ENCODE data around the gene IFT20.
A peak's percentile ranks its signal among the peaks of the same experiment; 100 is the strongest.

IFT20 gene, protein sequence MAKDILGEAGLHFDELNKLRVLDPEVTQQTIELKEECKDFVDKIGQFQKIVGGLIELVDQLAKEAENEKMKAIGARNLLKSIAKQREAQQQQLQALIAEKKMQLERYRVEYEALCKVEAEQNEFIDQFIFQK
- 19.3 to 23.8 reads per million in 2 donors for total RNA-seq

DNA sequence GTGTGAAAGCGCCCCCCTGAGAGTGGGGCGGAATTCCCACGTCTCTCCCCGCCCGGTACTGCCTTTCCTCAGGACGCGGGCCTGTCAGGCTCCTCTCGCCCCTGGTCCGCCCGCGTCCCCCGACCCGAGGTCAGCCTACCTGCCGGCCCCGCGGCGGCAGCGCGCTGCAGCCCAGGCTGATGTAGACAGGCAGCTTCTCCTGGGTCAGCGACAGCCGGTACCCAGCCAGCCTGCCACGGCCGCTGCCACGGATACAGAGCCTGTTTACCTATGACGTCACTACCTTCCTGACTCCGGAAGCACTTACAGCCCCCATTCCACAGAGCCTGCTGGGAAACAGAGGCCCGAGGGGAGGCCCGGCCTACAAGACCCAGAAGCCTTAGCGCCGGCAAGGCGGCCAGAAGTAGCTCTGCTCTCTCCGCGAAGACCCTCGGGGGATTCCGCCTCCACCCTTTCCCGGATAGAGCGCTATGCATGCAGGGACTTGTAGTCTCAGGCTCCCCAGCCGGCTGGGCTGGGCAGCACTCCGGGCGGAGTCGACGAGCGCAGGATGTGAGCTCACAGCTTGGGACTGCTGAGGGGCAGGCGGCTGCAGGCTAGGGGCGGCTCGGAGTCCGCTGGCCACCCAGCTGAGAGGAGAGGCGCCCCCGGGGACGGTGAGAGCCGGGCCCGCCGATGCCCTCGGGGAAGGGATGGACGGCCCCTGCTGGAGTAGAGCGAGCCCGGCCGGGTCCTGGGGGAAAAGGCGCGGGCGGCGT lies at the start of gene IFT20, which contains the start of gene TNFAIP1:
Gene IFT20, minus strand, starts transcription at position 272 of the 758 bp plus-strand sequence. CDS start 3,487 bp downstream, outside the sequence.
Gene TNFAIP1, plus strand, starts transcription at position 561 of the 758 bp plus-strand sequence. CDS start 3,761 bp downstream, outside the sequence.
- peak; percentile 92 for DNase-seq

DNA sequence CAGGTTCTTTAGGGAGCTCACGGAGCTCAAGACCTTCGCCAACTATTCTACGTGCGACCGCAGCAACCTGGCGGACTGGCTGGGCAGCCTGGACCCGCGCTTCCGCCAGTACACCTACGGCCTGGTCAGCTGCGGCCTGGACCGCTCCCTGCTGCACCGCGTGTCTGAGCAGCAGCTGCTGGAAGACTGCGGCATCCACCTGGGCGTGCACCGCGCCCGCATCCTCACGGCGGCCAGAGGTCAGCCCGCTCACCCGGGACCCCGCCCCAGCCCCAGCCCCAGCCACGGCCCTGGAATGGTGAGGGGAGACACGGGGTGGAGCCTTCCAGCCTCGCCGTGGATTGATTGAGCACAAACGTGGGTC lies 49.7 kb upstream of the IFT20 start:
- DNase-seq, result no peak

DNA sequence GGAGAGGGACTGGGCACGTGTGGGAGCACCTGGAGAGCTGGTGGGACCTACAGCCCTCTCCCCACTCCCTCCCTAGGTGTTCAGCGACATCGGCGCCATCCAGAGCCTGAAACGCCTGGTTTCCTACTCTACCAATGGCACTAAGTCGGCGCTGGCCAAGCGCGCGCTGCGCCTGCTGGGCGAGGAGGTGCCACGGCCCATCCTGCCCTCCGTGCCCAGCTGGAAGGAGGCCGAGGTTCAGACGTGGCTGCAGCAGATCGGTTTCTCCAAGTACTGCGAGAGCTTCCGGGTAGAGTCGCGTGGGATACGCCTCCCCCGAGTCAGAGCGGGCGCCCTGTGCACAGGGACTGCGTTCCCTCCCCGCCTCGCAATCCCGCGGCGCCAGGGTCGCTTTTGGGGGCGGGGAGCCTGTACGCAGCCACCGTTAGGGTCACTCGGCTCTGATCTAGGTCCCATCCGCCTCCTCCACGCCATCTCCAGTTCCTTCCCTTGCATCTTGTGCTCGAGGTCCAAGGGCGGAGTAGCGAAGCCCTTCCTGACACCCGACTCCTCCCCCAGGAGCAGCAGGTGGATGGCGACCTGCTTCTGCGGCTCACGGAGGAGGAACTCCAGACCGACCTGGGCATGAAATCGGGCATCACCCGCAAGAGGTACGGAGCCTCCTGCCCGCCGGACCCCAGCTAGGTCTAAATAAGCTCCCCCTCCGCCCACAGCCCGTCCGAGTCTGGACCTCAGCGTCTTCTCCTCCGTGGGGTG lies 49.2 kb upstream of the IFT20 start:
- DNase-seq, result peak; percentile 47

DNA sequence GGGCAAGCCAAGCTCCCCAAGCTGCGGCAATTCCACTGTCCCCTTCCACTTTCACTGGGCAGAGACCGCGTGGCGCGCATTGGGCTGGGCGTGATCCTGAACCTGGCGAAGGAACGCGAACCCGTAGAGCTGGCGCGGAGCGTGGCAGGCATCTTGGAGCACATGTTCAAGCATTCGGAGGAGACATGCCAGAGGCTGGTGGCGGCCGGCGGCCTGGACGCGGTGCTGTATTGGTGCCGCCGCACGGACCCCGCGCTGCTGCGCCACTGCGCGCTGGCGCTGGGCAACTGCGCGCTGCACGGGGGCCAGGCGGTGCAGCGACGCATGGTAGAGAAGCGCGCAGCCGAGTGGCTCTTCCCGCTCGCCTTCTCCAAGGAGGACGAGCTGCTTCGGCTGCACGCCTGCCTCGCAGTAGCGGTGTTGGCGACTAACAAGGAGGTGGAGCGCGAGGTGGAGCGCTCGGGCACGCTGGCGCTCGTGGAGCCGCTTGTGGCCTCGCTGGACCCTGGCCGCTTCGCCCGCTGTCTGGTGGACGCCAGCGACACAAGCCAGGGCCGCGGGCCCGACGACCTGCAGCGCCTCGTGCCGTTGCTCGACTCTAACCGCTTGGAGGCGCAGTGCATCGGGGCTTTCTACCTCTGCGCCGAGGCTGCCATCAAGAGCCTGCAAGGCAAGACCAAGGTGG lies 46.0 kb upstream of the IFT20 start:
- DNase-seq, result no peak

DNA sequence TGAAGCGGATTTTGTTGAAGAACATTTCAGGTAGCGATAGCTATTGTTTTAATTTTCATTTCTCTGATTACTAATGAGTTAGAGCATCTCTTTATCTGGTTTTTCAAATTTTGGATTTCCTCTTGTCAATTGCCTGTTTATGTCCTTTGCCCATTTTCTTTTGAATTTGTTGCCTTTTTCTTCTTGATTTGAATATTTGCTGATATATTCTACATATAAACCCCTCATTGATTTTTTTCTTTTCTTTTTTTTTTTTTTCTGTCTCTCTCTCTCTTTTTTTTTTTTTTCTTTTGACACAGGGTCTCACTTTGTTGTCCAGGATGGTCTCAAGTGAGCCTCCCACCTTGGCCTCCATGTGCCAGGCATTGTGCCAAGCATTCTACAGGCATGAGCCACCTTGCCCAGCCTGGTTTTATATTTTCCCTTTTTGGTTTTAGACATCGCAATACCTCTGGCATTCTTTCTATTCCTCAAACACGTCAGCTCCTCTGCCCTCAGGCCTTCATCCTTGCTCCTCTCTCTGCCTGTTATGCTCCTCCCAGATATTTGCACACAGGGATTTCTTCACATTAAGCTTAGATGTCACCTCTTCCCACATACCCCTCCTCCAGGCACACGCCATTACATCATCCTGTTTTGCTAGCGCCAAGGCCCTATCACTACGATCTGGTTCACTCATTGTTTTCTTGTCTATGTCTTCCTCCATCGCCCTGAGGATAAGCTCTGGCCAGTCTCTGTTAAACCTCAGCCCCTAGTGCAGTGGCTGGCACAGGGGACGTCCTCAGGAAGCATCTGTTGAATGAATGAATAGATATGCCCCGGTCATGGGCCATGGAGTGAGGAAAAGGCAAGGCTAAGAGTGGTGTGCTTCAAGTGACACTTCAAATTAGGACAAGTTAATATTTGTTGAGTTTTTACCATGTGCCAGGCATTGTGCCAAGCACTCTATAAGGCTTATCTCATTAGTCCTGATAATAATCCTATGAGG lies 44.8 kb upstream of the IFT20 start:
- no peak for DNase-seq

DNA sequence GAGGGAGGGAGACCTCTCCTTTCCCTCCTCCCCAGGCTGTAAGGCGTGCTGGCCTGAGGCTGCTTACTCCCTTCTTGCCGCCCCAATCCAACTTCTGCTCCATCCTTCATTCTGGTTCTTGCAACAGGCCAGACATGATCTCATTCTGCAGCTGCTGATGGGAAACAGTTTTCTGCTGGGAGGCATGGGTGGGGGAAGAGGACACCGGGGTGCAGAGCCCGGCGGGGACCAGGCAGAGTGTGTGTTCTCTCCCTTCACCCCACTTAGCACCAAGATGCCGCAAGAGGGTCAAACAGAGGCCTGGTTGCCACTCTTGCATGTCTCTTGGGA lies 37.6 kb upstream of the IFT20 start:
- DNase-seq, result no peak

DNA sequence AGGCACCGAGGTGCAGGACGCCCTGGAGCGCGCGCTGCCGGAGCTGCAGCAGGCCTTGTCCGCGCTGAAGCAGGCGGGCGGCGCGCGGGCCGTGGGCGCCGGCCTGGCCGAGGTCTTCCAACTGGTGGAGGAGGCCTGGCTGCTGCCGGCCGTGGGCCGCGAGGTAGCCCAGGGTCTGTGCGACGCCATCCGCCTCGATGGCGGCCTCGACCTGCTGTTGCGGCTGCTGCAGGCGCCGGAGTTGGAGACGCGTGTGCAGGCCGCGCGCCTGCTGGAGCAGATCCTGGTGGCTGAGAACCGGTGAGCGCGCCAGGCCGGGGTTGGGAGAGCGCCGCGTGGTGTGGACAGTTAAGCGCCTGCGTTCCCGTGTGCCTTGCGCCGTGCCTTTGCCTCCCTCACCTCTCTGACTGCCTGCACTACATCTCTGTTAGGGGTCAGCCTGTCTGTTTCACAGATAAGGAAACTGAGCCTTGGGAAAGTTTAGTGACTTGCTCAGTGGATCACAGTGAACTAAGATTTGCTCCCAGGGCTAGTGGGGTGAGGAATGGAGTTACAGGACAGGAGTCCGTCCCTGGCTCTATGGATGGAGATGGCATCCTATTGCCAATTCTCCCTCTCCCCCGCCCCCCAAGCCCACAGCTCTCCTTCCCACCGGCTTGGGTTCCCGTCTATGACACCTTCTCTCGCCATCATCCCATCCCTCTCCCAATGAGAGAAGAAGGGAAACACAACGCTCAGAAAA lies 37.1 kb upstream of the IFT20 start:
- no peak for DNase-seq

DNA sequence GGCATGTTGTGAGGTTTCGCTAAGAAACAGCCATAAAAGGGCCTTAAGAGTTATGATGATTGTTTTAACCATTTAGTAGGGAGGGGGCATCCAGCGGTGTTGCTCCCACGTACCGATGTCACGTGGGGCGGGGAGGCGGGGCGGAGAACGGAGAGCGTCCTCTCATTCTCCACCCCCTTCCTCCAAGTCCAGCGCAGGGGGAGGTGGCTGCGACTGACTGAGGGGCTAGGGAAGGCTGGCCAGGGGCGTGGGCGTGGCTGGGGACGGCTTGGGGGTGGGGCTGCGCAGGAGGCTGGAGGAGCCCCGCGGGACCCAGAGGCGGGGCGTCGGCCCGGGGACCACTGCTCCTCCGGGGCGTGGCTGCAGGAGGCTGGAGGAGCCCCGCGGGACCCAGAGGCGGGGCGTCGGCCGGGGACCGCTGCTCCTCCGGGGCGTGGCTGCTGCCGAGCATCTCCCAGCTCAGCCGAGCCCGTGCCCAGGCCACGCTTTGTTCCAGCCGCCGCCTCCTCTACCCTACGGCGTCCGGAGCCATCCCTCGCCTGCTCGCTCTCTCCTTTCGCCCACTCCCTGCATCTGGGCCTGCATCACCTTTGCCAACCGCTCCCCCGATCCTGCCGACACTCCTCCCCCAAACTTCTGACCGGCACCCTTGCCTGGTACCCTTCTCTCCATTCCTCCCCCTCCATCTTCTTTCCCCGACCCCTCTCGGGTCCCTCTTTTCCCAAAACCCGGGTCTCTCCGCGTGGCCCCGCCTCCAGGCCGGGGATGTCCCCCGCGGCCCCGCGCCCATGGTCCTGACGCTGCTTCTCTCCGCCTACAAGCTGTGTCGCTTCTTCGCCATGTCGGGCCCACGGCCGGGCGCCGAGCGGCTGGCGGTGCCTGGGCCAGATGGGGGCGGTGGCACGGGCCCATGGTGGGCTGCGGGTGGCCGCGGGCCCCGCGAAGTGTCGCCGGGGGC lies 36.3 kb upstream of the IFT20 start, which contains the start of gene SARM1:
Gene SARM1, plus strand, starts transcription at position 450 of the 958 bp plus-strand sequence. Its CDS starts 339 bp downstream, at position 789.
- peak; percentile 68 for DNase-seq

DNA sequence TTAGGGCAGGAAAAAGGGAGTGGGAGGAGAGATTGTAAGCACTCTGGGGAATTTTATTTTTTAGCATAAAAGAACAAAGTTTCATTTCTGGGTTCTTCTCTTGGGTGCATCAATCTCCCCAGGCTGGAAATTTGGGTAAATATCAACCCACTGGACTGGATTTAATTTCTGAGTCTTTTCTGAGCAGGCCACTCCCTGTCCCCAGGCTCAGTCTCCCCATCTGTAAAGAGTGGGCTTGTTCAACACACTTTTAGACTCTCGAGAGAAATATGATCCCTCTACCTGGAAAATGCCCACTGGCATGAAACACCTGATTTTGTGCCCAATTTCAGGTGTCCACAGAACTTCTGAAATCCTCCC lies 35.5 kb upstream of the IFT20 start:
- DNase-seq, result no peak

DNA sequence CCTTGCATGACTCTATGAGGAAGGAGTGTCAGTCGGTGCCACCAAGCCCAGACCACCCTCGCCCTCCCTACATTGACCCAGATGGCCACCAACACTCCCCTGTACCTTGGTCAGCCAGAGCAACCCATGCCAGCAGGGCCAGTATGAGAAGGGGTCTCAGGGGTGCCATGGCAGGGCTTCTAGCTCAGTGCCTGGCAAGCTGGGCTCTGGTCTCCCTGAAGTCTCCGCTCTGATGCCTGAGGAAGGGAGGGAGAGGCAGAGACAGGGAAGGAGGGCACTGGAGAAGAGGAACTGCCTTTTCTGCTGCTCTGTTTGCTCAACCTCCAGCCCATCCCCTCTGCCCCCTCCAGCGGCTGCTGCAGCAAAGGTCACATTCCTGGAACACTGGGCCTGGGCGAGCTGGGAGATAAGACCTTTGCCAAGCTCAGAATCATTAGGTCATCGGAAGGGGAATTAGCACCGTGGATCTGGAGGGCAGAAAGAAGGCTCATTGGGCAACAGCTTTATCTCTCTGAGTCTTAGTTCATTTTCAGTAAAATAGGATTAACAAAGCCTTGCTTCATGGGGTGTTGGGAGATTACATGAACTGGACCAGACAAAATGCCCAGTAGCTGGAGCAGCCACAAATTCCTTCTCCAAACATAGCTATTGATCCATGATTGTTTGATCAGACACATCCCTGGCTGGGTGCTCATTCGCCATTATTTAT lies 34.9 kb upstream of the IFT20 start, which contains the start of gene VTN:
Gene VTN, minus strand, starts transcription at position 273 of the 709 bp plus-strand sequence. Its CDS starts 104 bp downstream, at position 169.
- DNase-seq, result no peak

DNA sequence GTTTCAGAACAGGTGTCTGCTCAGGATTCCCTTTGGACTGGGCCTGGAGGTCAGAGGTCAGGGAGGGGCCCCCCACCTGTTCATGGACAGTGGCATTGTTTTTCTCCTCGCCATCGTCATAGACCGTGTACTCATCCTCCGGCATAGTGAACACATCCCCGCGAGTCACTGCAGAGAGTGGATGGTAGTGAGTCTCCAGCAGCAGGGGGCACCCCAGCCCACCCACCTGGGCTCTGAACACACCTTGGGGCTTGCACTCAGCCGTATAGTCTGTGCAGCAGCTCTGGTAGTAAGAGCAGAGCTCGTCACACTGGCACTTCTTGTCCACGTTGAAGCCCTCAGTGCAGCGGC lies 34.4 kb upstream of the IFT20 start:
- DNase-seq, result no peak

DNA sequence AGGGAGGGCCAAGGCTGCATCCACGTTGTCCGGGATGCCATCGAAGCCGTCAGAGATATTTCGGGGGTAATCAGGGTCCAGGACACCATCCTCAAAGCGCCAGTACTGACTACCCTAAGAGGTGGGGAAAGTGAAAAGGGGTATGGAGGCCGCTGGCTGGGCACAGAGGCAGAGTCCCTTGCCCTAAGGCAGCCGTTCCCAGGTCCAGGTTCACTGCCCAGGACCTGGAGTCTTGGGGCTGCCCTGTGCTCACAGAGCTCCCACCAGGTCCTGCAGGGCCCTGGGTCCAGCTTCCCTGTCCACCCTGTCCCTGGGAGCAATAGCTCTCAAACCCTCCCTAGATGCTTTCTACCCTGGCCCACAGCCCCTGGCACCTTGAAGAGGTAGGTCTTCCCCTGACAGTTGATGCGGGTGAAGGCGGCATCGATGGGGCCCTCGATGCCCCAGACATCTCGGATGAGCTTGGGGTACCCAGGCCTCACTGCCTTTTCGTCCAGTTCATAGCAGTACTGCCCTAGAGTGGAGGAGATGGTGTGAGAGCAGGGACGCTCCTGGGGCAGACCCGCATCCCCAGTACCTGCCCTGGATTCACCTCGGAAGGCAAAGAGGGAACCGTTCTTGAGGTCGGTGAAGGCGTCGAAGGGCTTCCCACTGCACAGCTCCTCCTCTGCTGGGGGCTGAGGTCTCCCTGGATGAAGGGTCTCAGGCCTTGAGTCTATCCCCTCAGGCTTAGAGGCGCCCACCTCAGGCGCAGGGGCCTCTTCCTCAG lies 33.8 kb upstream of the IFT20 start:
- no peak for DNase-seq

DNA sequence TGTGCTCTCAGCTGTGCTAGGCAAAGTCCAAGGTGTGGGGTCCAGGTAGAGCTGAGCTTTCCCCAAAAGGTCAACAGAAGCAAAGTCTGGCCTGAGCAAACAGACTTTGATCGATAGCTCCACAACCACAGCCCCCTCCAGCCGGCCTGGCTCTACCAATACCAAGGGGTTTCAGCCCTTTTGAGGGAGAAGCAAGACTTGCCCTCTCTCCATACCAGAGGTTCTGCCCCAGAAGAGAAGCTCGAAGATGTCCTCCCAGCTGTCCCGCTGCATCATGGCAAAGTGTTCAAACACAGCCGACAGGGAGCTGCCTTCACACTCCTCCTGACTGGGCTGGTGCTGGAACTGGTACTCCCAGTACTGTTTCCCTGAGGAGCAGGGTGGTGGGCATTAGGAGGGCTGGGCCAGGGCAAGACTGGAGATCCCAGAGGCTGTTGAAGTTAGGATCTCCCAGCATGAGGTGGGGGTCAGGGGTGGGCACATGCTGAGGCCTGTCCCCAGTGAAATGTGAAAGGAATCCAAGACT lies 33.1 kb upstream of the IFT20 start:
- DNase-seq, result no peak

DNA sequence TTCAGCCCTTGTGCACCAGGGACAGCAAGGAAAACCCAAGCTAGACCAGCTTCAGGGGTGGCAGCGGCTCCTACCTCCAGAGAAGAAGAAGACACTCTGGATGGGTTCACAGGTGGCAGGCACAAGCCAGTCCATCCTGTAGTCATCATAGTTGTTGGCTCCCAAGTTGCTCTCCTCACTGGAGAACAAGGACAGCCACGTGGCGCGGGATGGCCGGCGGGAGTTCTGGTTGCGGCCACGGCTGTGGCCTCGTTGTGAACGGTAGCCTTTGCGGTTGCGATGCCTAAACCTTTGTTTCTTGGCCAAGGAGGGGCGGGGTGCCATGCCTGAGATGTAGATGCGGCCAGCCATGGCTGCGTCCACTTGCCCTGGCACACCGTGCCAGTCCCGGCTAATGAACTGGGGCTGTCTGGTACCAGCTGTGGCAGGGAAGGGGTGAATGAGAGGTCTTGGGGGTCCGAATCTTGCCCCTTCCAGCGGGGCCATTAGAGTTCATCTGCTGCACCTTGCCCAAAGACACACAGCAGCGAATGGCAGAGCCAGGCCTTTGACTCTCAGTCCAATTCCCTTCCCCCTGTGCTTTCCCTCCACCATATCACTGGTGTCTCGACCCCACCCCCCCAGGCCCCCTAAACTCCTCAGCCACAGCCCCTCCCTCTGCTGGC lies 32.5 kb upstream of the IFT20 start:
- no peak for DNase-seq

DNA sequence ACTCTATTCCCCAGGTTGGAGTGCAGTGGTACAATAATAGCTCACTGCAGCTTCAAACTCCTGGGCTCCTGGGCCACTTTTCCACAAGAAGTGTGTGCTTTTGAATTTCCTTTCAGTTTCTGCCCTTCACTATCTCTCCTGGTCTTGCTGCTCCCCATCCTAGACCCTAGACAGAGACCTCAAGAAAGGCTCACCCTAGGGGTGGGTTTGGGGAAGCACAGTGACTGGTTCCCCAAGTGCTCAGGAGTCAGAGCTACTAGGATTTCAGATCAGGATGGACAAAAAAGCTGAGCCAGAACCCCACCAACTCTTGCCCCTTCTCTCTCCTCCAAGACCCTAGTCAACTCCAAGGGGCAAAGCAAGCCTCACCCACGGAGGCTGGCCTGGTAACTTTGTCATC lies 31.3 kb upstream of the IFT20 start:
- no peak for DNase-seq

DNA sequence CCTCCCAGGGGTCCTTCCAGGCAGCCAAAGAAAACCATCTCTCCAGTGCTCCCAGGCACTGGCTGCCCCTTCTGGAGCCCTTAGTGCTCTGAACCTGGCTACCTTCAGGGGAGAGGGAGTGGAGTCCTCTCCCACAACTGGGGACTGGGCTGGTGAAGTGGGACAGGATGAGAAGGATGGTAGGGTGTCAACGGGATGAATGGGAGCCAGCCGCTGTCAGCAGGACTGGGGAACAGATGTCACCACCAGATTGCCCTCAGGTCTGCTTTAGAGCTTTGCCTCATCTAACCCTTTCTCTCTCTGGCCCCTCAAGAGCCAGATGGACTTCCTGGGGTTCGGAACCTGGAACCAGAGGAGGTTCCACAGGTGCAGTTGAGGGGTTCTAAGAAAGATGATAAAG lies 30.2 kb upstream of the IFT20 start:
- DNase-seq, result no peak

DNA sequence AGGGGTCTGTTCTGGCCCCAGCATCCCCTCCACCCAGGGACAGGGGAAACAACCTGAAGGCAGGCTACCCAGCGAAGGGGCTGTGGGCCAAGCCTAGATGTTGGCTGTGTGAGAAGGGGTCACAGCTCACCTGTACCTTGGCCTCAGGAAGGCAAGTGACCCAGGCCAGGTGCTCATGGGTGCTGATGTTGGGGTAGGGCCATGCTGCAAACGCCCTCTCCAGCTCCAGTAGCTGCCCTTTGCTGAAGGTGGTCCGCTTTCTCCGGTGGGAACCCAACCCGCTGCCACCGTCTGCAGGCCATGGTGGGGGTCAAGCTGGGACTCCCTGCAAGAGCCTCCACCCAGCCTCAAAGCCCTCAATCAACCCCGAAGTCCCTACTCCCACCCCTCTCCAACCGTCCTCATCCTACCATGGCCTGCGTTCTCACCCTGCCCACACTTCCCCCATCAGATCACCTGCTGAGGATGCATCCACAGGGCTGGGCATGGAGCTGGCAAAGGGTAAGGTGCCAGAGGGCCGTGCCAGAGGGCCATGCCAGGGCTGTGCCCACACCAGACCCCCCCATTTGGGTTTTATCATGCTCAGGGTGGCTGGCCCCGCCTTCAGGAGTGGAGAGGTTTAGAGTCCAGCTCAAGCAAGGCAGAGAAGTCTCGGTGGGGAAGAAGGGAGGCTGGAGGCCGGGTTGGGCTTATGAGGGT lies 29.5 kb upstream of the IFT20 start, which contains the start of gene SEBOX:
Gene SEBOX, minus strand, starts transcription at position 535 of the 699 bp plus-strand sequence. Its CDS starts 48 bp downstream, at position 487.
- DNase-seq, result no peak
